Loucy (cell line): ENCODE data around the gene AVL9.

Experiments
- EZH2phosphoT487 ChIP-seq: fragments of 200-600 bp; IDR thresholded peaks from 2 replicates; pipeline ENCODE4 v1.6.1; 2018; ENCODE audit warnings: antibody characterized with exemption, mild to moderate bottlenecking, moderate library complexity, borderline replicate concordance
- TF ChIP-seq, protein P1 (sequence below): fragments of 200-600 bp; sonication (generic); conservative IDR thresholded peaks from 2 replicates; pipeline ENCODE4 v1.5.1; 2014; ENCODE audit warnings: mild to moderate bottlenecking, antibody characterized with exemption, low read length

DNA sequence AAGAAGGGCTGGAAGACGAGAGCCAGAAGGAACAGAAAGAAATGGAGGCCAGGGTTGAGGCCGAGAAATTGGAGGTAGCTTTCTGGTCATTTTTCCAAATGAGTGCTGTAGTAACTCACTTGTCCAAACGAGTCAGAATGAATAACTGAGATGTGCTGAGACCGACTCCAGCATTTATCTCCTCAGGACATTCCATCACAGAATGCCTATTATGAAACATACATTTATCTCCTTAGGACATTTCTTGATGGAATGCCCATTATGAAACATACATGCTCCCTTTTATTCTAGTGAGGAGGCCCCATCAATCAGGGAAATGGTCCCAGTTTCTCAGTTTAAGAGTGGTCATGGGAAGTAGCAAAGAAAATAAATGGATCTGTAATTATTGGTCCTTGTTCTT, 16.5 kb downstream of the AVL9 start:
- TF ChIP-seq, protein P1, sequence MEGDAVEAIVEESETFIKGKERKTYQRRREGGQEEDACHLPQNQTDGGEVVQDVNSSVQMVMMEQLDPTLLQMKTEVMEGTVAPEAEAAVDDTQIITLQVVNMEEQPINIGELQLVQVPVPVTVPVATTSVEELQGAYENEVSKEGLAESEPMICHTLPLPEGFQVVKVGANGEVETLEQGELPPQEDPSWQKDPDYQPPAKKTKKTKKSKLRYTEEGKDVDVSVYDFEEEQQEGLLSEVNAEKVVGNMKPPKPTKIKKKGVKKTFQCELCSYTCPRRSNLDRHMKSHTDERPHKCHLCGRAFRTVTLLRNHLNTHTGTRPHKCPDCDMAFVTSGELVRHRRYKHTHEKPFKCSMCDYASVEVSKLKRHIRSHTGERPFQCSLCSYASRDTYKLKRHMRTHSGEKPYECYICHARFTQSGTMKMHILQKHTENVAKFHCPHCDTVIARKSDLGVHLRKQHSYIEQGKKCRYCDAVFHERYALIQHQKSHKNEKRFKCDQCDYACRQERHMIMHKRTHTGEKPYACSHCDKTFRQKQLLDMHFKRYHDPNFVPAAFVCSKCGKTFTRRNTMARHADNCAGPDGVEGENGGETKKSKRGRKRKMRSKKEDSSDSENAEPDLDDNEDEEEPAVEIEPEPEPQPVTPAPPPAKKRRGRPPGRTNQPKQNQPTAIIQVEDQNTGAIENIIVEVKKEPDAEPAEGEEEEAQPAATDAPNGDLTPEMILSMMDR: no peak
- no peak for TF ChIP-seq EZH2phosphoT487
